Measurements from ENCODE around the gene HBZ.
"Not testable (repeated sequence)": the region's sequence is repeated elsewhere in the genome, so short reads cannot be mapped to it uniquely, and the experiment has no call there.

The HBZ gene

GRCh38 chr16:160691-161190 lies 8.3 kb downstream of the HBZ start:
- H4K20me1 ChIP-seq (ENCODE audit: insufficient read depth, low read length, poor library complexity, severe bottlenecking), result no peaks in the 10 kb centered on the region
- no peaks in the 10 kb centered on the region for H3K36me3 ChIP-seq (ENCODE audit: insufficient read depth, low read length)
- H3K4me2 ChIP-seq (ENCODE audit: low read depth, low read length, poor library complexity, severe bottlenecking), result no peak overlapping the region
- H3F3A ChIP-seq (ENCODE audit: low read depth), result no peaks in the 10 kb centered on the region
- H3K9me3 ChIP-seq (ENCODE audit: insufficient read depth, low read depth, low read length), result no peaks in the 10 kb centered on the region
- no peak overlapping the region for H3K4me3 ChIP-seq (ENCODE audit: low read length, poor library complexity, severe bottlenecking)
- H2AFZ ChIP-seq (ENCODE audit: low read length), result no peak overlapping the region
- H3K9ac ChIP-seq (ENCODE audit: low read depth, low read length, poor library complexity, severe bottlenecking), result no peak overlapping the region
- no peaks in the 10 kb centered on the region for H3K9me2 ChIP-seq (replicated peaks; ENCODE audit: low read depth, low read length)
- H3K4me1 ChIP-seq (ENCODE audit: insufficient read depth, low read length, poor library complexity, severe bottlenecking), result no peaks in the 10 kb centered on the region
- H3K27me3 ChIP-seq (ENCODE audit: insufficient read depth, low read length, poor library complexity, severe bottlenecking), result no peaks in the 10 kb centered on the region
- no peaks in the 10 kb centered on the region for H3K79me2 ChIP-seq (ENCODE audit: insufficient read depth, low read length)
- no peak for TF ChIP-seq EZH2phosphoT487 (IDR thresholded peaks at IDR 0.05; ENCODE audit: borderline replicate concordance)
- TF ChIP-seq CTCF (conservative IDR thresholded peaks at IDR 0.05; ENCODE audit: low read length), result no peak

- Histone ChIP-seq H3K27me3 (ENCODE audit: insufficient read depth, low read length, poor library complexity, severe bottlenecking) (no peaks in the 10 kb centered on the region), H3K4me3 (ENCODE audit: low read length, poor library complexity, severe bottlenecking) (no peak overlapping the region)
Measured at GRCh38 chr16:162271-162991, 10.0 kb downstream of the HBZ start.

GRCh38 chr16:163139-163538 lies 10.7 kb downstream of the HBZ start:
- not testable (repeated sequence) for H3K27me3 ChIP-seq (ENCODE audit: insufficient read depth, low read length, poor library complexity, severe bottlenecking); H3K4me1 ChIP-seq (ENCODE audit: insufficient read depth, low read length, poor library complexity, severe bottlenecking); H3K36me3 ChIP-seq (ENCODE audit: insufficient read depth, low read length); H3K9ac ChIP-seq (ENCODE audit: low read depth, low read length, poor library complexity, severe bottlenecking); H3K9me2 ChIP-seq (replicated peaks; ENCODE audit: low read depth, low read length); H3K4me2 ChIP-seq (ENCODE audit: low read depth, low read length, poor library complexity, severe bottlenecking); H3F3A ChIP-seq (ENCODE audit: low read depth); H3K4me3 ChIP-seq (ENCODE audit: low read length, poor library complexity, severe bottlenecking); H2AFZ ChIP-seq (ENCODE audit: low read length); H3K9me3 ChIP-seq (ENCODE audit: insufficient read depth, low read depth, low read length); H4K20me1 ChIP-seq (ENCODE audit: insufficient read depth, low read length, poor library complexity, severe bottlenecking); H3K79me2 ChIP-seq (ENCODE audit: insufficient read depth, low read length)

More at GRCh38 chr16:162271-162991, 10.0 kb downstream of the HBZ start:
- Histone ChIP-seq H3K9me3 (ENCODE audit: insufficient read depth, low read depth, low read length) (no peaks in the 10 kb centered on the region), H3F3A (ENCODE audit: low read depth) (no peaks in the 10 kb centered on the region), H3K9ac (ENCODE audit: low read depth, low read length, poor library complexity, severe bottlenecking) (no peak overlapping the region), H4K20me1 (ENCODE audit: insufficient read depth, low read length, poor library complexity, severe bottlenecking) (no peaks in the 10 kb centered on the region), H3K4me1 (ENCODE audit: insufficient read depth, low read length, poor library complexity, severe bottlenecking) (no peaks in the 10 kb centered on the region), H3K79me2 (ENCODE audit: insufficient read depth, low read length) (no peaks in the 10 kb centered on the region), H3K36me3 (ENCODE audit: insufficient read depth, low read length) (no peaks in the 10 kb centered on the region), H3K4me2 (ENCODE audit: low read depth, low read length, poor library complexity, severe bottlenecking) (no peak overlapping the region), H2AFZ (ENCODE audit: low read length) (no peak overlapping the region), H3K9me2 (replicated peaks; ENCODE audit: low read depth, low read length) (no peaks in the 10 kb centered on the region)
- no peak for TF ChIP-seq CTCF (conservative IDR thresholded peaks at IDR 0.05; ENCODE audit: low read length)
- TF ChIP-seq EZH2phosphoT487 (IDR thresholded peaks at IDR 0.05; ENCODE audit: borderline replicate concordance), result no peak

GRCh38 chr16:163696-164095 lies 11.3 kb downstream of the HBZ start:
- not testable (repeated sequence) for H3K4me2 ChIP-seq (ENCODE audit: low read depth, low read length, poor library complexity, severe bottlenecking); H4K20me1 ChIP-seq (ENCODE audit: insufficient read depth, low read length, poor library complexity, severe bottlenecking); H3K9me2 ChIP-seq (replicated peaks; ENCODE audit: low read depth, low read length); H3K4me3 ChIP-seq (ENCODE audit: low read length, poor library complexity, severe bottlenecking); H3K9ac ChIP-seq (ENCODE audit: low read depth, low read length, poor library complexity, severe bottlenecking); H3K36me3 ChIP-seq (ENCODE audit: insufficient read depth, low read length); H3K4me1 ChIP-seq (ENCODE audit: insufficient read depth, low read length, poor library complexity, severe bottlenecking); H3K79me2 ChIP-seq (ENCODE audit: insufficient read depth, low read length); H2AFZ ChIP-seq (ENCODE audit: low read length); H3F3A ChIP-seq (ENCODE audit: low read depth); H3K27me3 ChIP-seq (ENCODE audit: insufficient read depth, low read length, poor library complexity, severe bottlenecking); H3K9me3 ChIP-seq (ENCODE audit: insufficient read depth, low read depth, low read length)

- not testable (repeated sequence) for H3K4me2 ChIP-seq (ENCODE audit: low read depth, low read length, poor library complexity, severe bottlenecking); H3K9ac ChIP-seq (ENCODE audit: low read depth, low read length, poor library complexity, severe bottlenecking); H3F3A ChIP-seq (ENCODE audit: low read depth); H3K9me3 ChIP-seq (ENCODE audit: insufficient read depth, low read depth, low read length); H3K9me2 ChIP-seq (replicated peaks; ENCODE audit: low read depth, low read length); H3K79me2 ChIP-seq (ENCODE audit: insufficient read depth, low read length); H3K36me3 ChIP-seq (ENCODE audit: insufficient read depth, low read length); H3K27me3 ChIP-seq (ENCODE audit: insufficient read depth, low read length, poor library complexity, severe bottlenecking); H2AFZ ChIP-seq (ENCODE audit: low read length); H3K4me1 ChIP-seq (ENCODE audit: insufficient read depth, low read length, poor library complexity, severe bottlenecking); H4K20me1 ChIP-seq (ENCODE audit: insufficient read depth, low read length, poor library complexity, severe bottlenecking); H3K4me3 ChIP-seq (ENCODE audit: low read length, poor library complexity, severe bottlenecking)
Measured at GRCh38 chr16:164134-164823, 11.8 kb downstream of the HBZ start.
